Measurements from ENCODE around the gene BASP1. TPM values are rescaled to one million over a fixed set of nuclear protein-coding genes. Genes with fewer than 3 reads are reported as not detected.
"Not testable (repeated sequence)": the region's sequence is repeated elsewhere in the genome, so short reads cannot be mapped to it uniquely, and the experiment has no call there.

BASP1 gene
- total RNA-seq, 1 experiment from 2014 or later = 124 TPM

DNA sequence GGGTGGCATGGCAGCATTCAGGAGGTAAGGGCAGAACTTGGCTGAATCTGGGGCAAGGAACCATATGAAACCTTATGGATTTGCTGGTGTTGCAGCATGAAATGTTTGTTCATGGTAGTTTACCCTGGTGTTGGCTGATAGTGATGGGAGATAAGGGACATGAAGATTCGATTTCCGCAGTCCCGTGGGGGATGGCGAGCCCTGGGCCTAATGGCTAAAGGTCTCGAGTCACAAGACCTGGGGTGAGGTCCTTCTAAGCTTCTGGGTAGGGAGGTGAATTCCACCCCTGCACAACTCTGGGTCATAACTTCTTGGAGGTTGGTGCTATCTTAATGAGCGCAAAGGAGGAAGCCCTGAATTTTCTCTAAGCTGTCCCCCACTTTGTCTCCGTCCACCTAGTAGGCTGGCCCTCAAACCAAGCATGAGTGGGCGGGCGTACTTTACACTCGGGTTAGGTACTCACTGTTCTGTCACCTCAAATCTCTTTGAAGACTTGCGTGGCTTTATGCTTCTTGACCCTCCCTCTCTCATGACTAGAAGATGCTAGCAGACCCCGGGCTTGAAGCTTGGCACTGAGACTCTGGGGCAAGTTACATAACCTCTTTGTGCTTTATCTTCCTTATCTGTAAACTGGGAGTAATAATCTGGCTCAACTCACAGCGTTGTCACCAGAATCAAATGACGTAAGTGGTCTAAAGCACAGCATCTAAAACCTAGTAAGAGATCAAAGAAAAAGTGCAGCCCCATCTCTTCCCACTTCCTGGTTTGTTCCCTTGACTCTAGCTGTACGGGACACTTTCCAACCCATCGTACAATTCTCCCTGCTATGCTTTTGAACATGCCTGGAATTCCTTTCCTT, 72.5 kb downstream of the BASP1 start:
- peak; percentile 9 for DNase-seq (ENCODE audit: low read depth)

DNA sequence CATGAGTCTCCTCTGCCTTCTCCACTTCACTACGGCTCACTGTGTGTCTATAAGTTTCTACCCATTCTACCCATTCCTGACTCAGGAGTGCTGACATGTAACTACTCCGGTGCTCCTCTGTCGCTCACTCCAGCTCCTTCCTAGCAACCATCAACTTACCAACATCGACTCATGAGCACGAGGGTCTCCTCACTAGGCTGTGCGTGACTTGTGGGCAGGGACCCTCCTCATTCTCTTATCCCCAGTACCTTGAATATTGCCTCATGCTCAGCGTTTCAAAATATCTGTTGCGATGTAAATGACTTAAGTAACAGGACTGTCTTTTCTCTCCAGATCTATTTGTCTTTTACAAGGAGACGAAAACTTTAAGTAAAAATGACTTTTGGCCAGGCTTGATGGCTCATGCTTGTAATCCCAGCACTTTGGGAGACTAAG, 73.1 kb downstream of the BASP1 start:
- DNase-seq (ENCODE audit: low read depth) = no peak

DNA sequence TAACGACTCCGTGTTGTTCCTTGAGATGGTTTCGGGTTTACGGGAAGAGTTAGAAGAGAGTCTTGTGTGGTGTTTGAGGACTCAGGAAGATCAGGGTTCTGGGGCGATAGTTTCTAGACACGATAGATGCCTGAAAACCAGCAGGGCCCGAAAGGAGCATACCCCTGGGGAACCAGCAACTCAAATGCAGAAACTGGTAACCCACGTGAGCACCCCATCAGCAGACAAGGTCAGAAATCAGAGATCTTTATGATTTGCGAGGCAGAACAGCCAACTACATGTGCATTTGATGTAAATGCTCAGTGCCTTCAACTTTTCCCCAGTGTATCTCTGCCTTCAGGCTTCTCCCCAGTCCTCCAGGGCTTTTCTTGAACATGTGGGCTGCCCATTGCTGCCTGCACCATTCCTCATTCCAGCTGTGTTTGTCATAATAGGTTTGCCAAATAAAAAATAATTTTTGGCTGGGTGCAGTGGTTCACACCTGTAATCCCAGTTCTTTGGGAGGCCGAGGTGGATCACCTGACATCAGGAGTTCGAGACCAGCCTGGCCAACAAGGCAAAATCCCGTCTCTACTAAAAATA, 75.1 kb downstream of the BASP1 start:
- no peak for DNase-seq (ENCODE audit: low read depth)

DNA sequence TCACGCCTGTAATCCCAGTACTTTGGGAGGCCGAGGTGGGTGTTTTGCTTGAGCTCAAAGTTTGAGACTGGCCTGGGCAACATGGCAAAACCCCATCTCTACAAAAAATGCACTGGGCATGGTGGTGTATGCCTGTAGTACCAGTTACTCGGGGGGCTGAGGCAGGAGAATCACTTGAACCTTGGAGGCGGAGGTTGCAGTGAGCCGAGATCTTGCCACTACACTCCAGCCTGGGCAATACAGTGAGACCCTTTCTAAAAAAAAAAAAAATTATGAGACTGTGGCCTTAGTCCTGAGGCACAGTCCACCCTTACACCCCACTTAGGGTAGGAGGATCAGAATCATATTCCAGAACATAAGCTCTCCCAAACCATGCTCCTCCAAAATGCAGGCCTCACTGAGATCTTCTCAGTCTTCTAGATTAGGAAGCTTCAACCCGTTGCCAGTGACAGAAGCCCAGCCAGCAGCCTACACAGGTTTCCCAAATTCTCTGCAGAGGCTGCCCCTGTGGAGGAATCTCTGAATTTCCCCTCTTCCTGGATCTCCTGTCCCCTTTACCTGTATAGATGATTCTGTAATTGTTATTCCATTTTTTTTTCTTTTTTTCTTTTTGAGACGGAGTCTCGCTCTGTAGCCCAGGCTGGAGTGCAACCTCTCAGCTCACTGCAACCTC, 77.3 kb downstream of the BASP1 start:
- no peak for DNase-seq (ENCODE audit: low read depth)

DNA sequence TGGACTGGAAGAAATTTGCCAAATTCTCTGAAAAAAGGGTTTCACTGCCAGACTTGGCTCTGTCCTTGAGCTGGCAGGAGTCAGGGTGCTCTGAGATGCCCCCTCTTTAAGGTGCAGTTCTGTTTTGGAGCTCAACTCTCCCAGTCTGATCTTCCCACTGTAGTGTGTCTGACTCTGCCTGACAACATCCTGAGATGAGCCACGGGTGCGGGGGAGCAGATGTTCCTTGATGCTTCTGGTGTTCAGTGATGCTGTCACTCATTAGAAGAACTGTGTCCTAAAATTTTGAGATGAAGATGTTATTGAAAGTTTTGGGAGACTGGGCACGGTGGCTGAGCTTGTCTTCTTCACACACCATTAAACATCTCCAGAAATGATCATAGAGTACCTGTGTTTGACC, 78.2 kb downstream of the BASP1 start:
- no peak for DNase-seq (ENCODE audit: low read depth)

DNA sequence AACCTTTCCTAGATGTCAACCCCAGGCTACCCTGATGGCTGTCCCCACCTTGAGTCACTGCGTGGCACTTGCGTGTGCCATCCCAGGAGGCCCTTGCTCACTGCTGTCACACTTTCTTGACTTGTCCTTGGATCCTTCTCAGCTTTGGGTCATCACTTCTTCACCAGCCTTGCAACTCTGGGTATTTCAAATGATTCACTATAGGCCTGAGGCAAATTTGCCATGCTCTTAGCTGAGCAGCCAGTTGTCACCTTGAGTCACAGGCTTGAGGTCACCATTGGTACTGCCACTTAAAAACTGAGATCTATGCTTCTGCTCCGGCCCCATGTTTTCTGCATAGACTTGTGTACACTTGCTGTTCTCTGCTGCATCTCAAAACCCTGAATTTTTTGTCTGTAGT, 84.7 kb downstream of the BASP1 start:
- DNase-seq (ENCODE audit: low read depth) = peak; percentile 19

DNA sequence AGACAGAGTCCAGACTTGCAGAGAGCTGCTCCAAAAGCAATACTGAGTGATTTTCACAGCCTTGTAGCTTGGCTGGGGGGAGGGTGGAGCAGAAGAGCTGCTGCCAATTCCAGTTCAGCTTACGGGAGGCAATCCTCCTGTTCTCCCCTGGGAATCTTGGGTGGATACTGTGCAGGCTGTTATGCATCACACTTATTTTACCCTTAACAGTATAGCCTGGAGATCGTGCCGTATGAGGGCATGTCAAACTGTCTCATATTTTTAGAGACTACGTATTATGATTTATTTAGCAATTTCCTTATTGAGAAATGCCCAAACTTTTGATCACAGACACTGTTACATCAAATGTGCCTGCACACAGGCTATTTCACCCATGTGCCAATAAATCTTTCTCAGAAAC, 85.2 kb downstream of the BASP1 start:
- no peak for DNase-seq (ENCODE audit: low read depth)

DNA sequence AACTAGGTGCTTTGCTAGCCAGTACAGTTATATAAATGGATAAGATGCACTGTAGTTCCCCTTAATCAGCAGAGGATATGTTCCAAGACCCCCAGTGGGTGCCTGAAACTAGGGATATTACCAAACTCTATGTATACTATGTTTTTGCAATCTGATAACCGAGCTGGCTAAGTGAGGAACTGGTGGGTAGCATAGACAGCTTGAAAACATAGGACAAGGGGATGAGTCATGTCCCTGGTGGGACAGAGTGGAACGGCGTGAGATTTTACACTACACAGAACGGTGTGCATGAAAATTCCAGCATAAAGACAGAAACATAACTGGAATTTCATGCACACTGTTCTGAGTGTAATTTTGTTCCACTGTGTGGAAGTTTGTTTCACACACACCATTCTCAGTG, 86.9 kb downstream of the BASP1 start:
- peak; percentile 47 for DNase-seq (ENCODE audit: low read depth)

DNA sequence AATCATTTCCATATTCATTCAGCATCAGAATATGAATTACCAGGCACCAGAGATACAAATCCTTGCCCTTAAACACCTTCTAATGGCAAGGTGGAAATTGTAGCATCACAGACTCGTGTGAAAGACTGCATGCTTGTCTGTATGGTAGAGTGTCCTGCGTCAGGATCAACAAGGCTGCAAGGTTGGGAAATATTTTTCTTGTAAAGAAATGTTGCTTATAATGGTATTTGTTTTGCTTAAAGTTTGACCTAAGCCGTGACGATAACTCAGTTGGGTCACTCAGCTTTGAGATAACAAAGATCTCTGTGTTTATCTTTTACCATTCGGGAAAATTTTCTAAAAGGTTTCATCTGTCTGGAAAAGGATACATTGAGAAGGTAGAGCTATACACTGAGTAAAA, 87.6 kb downstream of the BASP1 start:
- DNase-seq (ENCODE audit: low read depth) = no peak

DNA sequence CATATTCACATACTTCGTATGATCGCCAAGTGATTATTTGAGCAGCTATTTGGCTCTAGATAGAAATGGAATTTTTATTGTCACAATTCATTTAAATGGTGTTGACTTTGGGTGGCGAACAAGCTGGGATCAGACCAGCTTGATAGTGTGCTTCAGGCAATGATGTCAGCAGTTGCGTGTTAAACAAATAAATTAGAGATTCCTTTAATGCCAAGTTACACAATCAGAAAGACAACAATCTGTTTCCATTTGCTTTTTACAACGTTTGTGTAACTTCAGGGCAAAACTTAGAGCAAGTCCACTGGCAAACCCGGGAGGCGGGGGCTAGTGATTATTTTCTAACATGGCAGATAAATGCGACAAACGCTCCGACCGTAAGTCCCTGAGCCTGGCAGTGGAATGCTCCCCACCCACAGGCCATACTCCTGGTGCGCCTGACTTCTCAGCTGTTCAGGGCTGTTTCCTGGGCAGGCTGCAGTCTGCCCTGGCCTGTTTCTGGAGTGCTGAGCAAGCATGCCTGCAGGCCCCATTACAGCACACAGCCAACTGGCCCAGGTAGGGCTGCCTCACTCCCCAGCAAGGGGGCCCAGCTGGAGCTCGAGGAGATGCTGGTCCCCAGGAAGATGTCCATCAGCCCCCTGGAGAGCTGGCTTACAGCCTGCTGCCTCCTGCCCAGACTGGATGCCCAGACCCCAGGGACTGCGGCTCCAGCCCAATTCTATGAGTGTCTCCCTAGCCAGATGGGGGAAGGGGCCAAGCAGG, 88.7 kb downstream of the BASP1 start:
- peak; percentile 79 for DNase-seq (ENCODE audit: low read depth)

DNA sequence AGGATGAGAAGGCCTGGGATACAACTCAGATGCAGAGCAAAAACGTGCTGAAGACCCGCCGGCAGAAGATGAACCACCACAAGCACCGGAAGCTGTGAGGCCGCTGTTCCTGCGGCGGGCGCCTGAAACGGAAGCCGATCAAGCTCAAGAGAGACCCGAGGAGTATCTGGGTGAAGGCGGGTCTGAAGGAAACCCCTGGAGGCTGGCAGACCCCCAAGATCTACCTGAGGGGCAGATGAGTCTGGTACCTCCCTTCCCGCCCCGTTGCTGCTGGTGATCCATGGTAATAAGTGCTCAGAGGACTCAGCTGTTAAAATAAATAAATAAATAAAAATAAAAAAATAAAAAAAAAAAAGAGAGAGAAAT, 89.3 kb downstream of the BASP1 start:
- DNase-seq (ENCODE audit: low read depth) = no peak

DNA sequence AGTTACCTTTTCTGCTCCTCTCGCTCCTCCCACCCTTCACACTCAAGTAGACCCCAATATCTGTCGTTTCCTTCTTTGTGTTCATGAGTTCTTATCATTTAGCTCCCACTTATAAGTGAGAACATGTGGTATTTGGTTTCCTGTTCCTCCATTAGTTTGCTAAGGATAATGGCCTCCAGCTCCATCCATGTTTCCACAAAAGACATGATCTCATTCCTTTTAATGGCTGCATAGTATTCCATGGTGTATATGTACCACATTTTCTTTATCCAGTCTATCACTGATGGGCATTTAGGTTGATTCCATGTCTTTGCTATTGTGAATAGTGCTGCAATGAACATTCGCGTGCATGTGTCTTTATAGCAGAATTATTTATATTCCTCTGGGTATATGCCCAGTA, 90.0 kb downstream of the BASP1 start:
- not testable (repeated sequence) for DNase-seq (ENCODE audit: low read depth)

DNA sequence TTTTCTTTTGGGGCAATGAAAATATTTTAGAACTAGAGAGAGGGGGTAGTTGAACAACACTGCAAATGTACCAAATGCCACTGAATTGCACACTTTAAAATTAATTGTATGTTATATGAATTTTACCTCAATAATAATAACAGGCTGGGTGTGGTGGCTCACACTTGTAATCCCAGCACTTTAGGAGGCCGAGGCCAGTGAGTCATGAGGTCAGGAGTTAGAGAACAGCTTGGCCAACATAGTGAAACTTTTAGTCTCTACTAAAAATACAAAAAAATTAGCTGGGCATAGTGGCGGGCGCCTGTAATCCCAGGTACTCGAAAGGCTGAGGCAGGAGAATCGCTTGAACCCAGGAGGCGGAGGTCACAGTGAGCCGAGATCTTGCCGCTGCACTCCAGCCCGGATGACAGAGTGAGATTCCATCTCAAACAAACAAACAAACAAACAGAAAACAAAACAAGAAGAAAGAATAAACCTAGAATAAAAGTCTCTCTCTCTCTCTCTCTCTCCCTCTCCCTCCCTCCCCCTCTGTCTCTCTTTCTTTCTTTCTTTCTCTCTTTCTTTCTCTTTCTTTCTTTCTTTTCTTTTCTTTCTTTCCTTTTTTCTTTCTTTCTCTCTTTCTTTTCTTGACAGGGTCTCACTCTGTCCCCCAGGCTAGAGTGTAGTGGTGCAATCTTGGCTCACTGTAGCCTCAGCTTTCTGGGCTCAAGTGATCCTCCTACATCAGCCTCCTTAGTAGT, 91.1 kb downstream of the BASP1 start:
- DNase-seq (ENCODE audit: low read depth) = no peak

DNA sequence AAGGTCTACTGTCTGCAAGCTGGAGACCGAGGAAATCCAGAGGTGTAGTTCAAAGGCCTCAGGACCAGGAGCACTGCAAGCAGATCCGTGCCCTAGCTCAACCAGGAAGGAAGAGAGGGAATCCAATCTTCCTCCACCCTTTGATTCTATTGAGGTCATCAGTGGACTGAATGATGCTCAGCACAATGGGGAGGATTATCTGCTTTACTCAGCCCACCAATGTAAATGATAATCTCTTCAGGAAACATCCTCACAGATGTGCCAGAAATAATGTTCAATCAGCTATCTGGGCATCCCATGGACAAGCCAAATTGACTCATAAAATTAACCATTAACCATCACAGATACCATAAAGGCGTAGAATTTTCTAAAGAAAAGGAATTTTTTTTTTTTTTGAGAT, 92.0 kb downstream of the BASP1 start:
- no peak for DNase-seq (ENCODE audit: low read depth)

DNA sequence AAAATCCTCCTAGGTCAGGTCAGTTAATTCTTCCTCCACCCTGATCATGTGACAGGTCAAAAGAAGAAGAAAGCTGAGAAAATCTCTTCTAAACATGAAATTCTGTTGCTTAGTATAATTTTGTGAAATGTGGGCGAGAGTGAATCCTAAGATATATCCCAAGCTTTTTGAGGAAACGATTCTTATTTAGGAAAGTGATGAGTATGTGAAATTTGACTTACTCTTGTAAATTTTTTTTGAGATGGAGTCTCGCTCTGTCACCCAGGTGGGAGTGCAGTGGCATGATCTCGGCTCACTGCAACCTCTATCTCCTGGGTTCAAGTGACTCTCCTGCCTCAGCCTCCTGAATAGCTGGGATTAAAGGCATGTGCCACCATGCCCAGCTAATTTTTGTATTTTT, 93.1 kb downstream of the BASP1 start:
- DNase-seq (ENCODE audit: low read depth) = not testable (repeated sequence)

DNA sequence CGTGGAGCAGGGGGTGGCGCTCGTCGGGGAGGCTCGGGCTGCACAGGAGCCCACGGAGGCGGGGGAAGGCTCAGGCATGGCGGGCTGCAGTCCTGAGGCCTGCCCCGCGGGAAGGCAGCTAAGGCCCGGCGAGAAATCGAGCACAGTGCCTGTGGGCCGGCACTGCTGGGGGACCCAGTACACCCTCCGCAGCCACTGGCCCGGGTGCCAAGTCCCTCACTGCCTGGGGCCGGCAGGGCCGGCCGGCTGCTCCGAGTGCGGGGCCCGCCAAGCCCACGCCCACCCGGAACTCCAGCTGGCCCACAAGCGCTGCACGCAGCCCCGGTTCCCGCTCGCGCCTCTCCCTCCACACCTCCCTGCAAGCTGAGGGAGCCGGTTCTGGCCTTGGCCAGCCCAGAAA, 94.4 kb downstream of the BASP1 start:
- not testable (repeated sequence) for DNase-seq (ENCODE audit: low read depth)

DNA sequence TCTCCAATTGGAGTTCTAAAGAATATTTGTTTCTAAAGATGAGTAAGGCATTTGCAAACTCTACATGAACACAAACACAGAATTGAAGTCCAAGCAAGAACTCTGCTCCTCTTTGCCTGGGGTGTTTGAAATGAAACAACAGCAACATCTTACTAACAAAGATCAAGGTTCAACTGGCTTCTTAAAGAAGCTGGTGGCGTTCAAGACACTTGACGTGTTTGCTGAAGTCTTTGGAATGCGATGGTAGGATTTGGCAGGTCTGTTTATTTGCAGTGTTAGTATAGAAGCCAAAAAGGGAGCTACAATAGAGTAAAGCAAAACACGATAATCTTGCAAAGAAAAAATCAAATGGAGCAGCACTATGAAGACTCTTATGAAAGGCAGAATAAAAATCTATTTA, 94.9 kb downstream of the BASP1 start:
- no peak for DNase-seq (ENCODE audit: low read depth)

DNA sequence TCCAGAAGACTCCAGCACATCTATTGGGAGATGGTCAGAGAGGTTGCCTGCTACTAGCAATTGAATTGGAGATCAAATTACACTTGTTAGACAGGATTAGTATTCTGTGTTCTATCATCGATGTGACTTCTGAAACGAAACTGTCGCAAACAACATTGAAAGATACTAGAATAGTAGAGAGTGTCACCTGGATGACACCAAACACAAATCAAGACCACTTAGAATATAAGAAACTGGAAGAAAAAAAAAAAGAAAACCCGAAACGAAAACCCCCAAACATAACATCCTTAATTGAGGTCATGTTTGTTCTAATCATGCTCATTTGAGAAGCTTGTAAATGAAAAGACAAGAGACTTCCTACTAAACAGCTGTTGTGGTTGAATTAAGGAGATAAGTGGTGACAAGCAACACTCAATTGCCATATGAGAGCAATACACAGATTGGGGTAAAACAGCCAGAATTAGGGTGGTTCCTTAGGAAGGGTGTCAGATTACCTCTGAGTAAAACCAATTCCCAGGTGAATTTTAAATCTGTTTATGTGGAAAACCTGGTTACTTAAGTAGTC, 97.6 kb downstream of the BASP1 start:
- DNase-seq (ENCODE audit: low read depth) = no peak

DNA sequence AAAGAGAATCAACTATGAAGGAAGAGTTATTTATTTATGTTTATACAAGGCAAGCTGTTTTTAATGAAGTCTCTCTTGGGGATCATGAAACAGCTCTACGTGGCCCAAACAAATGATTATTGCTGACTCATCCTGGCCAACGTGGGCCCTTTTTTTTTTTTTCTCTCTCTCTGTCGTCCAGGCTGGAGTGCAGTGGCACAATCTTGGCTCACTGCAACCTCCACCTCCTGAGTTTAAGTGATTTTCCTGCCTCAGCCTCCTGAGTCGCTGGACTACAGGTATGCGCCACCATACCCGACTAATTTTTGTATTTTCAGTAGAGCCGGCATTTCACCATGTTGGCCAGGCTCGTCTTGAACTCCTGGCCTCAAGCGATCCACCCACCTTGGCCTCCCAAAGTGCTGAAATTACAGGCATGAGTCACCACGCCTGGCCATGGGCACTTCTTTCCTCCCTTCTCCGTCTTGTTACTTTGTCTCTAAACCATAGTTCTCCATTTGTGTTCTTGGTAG, 98.3 kb downstream of the BASP1 start:
- DNase-seq (ENCODE audit: low read depth) = peak; percentile 55

DNA sequence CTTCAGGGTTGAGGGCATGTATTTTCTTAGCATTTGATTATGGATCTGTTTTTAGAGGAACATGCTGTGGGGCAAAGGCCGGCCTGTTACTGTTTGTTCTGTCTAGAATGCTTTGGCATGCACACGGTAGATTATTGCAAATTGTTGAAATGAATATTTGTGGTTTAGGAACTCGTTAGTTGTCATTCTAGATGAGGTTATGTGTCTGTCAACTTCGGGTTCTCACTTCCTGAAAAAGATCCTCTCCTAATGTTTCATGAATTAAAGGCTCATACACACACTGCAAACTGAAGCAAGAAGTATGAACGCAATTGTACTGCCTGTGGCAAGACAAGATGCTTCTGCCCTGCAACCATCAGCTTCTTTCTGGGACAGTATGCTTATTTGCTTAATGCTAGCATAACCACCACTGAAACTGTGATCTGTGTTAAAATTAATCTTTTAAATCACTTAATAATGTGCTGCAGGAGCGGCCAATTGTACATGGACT, 99.6 kb downstream of the BASP1 start:
- peak; percentile 16 for DNase-seq (ENCODE audit: low read depth)

DNA sequence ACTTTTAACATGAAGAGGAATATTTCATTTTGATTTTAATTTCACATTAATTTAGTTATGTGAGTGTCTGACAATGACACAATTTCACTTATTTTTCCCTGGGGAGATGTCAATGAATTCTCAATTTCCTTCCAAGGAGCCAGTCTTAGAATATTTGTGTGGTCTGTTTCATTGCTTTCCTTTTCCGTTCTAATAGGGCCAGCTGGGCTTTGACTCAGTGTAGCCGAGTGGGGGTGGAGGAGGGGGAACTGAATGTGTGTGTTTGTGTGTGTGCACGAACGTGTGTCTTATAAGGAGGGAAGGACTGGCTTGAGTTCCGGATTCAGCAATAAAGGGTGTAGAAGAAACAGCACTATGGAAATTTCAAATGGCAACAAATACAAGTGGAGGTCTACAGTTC, 100.0 kb downstream of the BASP1 start:
- no peak for DNase-seq (ENCODE audit: low read depth)

All from Daoy (cell line).